ENCODE results near the gene CDKN1B.

The CDKN1B gene

DNA sequence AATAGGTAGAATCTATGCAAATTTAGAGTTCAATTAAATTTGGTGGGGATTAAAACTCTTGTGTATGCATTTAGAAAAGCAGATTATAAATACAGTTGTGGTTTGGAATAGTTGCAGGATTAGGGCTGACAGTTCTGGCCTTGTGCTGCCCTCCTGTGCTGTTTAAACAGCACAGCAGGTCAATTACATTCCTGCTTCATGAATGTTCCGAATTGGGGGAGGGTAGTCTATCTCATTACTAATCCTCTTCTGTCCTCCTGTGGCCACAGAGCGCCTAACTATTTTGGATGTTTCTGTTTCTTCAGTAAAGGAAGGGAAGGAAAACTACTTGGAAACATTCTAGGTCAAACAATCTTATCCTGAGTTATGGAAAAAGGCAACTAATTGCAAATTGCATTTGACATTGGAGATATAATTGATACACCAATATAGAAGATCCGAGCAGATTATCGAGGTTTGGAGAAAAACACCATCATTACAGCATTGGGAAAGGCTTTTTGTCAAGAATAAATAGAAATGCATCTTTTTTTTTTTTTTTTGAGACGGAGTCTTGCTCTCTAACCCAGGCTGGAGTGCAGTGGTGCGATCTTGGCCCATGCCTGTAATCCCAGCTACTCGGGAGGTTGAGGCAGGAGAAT lies 12.5 kb upstream of the CDKN1B start:
- DNase-seq: peak; percentile 94

GRCh38 chr12:12705838-12706520 lies 11.2 kb upstream of the CDKN1B start:
- DNase-seq: peak; percentile 54

- DNase-seq: no peak
These were observed 3.3 kb upstream of the CDKN1B start for GRCh38 chr12:12713932-12714275.

DNA sequence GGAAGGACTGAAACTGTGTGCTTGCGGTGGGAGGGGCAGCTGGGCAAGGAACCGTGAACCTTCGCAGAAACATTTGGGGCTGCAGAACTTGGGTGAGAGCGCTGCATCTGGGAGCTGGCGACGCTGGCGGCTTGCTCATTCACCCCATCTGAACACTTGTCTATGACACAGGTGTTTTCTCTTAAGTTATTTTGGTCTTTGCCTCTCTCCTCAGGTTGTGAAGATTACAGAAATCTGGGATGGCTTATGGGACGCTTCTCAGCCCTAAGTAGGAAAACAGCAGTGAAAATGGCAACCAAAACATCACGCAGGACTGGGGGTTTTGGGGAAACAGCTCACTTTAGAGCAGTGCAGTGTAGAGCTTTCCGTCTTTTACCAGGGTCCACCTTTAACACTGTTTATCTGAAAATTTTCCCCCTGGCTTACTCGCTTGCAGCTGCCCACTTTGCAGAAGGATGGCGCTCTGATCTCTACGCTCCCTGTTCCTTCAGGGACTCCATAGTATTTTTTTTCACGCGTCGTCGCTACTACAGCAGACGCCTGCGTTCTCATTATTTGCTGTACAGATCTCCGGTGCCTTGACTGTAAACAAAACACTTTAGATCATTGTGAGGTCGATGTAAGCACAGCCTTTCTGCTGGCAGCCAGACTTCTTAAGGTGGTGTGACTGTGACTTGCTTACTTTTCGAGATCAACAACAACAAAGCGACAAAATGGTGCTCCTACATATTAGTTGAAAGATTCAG lies 2.7 kb upstream of the CDKN1B start:
- peak; percentile 65 for DNase-seq

GRCh38 chr12:12715128-12715458 lies 2.1 kb upstream of the CDKN1B start:
- DNase-seq: no peak

DNA sequence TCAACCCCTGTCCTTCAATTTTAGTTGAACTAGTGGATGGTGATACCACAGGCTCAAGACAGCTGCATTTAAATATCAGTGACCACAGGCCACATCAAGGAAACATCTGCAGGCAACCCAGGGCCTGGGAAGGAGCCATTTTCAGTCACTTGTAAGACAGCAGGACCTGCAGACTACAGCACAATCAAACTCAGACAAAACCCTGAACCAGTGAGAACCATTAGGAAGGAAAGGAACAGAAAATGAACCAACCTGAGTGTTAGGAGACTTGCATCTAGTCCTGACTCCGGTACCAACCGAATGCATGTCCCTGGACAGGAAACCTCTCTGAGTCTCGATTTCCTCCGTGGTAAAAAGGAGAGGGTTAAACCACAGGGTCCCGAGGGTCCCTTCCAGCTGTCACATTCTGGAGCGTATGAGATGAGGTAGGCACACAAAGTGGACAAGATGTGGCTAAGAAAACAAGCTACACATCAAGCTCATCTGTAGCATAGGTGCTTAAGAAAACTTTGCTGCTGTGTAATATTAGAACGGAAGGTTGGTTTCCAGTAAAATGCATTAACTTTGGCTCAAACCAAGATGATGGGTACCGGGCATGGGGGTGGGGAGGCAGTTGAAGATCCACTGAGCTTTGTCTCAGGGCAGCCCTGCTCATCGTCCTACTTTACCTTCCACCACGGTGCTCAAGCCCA lies 1.6 kb upstream of the CDKN1B start:
- peak; percentile 78 for DNase-seq

DNA sequence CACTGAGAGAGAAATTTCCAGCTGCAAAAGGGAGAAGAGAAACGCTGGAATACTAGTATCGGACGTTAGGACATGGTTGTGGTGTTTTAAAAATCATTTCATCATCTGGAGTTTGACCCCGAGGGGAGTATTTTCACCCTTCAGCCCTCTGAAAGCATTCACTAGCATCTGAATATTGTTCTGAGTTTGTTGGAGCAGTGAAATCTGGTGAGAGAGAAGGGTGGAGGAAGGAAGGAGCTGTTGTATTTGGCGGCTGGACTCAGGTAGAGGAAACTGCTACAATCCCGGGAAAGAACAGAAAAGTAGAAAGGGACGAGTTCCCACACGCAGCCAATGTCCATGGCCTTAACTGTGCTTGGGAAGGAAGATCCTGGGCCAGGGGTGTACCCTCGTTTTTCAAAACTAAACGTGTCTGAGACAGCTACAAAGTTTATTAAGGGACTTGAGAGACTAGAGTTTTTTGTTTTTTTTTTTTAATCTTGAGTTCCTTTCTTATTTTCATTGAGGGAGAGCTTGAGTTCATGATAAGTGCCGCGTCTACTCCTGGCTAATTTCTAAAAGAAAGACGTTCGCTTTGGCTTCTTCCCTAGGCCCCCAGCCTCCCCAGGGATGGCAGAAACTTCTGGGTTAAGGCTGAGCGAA lies 896 bp upstream of the CDKN1B start:
- DNase-seq: no peak

DNA sequence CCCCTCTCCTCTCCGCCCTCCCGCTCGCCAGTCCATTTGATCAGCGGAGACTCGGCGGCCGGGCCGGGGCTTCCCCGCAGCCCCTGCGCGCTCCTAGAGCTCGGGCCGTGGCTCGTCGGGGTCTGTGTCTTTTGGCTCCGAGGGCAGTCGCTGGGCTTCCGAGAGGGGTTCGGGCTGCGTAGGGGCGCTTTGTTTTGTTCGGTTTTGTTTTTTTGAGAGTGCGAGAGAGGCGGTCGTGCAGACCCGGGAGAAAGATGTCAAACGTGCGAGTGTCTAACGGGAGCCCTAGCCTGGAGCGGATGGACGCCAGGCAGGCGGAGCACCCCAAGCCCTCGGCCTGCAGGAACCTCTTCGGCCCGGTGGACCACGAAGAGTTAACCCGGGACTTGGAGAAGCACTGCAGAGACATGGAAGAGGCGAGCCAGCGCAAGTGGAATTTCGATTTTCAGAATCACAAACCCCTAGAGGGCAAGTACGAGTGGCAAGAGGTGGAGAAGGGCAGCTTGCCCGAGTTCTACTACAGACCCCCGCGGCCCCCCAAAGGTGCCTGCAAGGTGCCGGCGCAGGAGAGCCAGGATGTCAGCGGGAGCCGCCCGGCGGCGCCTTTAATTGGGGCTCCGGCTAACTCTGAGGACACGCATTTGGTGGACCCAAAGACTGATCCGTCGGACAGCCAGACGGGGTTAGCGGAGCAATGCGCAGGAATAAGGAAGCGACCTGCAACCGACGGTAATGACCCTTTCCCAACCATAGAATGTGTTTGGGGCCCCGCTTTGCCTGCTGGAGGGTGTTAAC lies 615 bp downstream of the CDKN1B start:
- DNase-seq: peak; percentile 58

- DNase-seq: peak; percentile 58
These were observed 1.2 kb downstream of the CDKN1B start for GRCh38 chr12:12718381-12718759.

DNA sequence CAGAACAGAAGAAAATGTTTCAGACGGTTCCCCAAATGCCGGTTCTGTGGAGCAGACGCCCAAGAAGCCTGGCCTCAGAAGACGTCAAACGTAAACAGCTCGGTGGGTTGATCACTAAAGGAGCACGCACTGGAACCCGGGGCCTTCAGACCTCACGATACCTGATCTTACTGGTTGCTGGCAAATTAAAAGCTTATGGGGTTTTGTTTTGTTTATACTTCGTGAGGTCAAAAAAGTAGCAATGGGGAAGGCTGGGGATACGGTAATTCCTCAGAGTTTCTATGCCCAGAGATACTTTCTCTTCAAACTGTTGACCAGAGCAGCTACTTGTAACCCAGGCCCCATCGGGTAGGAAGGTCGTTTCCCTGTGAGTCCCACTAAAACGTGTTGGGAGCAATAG lies 1.7 kb downstream of the CDKN1B start:
- DNase-seq: peak; percentile 59

DNA sequence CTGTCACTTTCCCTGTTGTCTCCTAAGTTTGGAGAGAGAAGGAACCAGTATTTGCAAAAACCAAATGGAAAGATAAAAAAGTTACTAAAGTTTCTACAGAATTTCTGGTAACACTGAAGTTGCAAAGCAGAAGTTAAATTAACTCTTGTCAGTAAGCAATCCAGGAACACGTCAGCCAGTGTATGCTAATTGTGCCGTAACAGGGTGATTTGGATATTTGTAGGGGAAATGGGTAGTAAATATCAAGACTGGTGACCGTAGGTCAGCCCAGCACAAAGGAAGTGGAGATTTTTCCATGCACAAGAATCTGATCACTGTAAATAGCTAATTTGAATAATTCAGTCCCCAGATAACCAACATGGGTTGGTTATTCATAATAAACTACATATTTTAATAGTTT lies 2.3 kb downstream of the CDKN1B start:
- peak; percentile 73 for DNase-seq

DNA sequence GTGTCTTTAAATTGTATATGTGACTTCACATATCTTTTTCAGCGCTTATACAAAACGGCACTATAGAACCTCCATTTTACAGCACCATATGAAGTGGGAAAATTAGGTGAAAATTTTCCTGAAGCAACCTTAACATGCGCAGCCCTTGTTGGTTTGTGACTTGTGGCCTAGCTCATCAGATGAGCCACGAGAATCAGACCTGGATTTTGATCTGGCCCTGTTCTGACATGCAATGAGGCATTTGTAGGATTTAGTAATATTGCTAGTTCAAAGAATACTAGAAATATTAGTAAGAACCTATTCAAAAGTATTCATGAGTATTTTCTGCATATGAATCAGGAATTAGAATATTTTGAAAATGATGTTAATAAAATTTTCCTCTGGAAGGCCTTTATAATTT lies 2.9 kb downstream of the CDKN1B start:
- DNase-seq: peak; percentile 42

GRCh38 chr12:12720672-12721161 lies 3.5 kb downstream of the CDKN1B start:
- peak; percentile 58 for DNase-seq

DNA sequence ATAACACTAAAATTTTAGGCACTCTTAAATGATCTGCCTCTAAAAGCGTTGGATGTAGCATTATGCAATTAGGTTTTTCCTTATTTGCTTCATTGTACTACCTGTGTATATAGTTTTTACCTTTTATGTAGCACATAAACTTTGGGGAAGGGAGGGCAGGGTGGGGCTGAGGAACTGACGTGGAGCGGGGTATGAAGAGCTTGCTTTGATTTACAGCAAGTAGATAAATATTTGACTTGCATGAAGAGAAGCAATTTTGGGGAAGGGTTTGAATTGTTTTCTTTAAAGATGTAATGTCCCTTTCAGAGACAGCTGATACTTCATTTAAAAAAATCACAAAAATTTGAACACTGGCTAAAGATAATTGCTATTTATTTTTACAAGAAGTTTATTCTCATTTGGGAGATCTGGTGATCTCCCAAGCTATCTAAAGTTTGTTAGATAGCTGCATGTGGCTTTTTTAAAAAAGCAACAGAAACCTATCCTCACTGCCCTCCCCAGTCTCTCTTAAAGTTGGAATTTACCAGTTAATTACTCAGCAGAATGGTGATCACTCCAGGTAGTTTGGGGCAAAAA lies 4.1 kb downstream of the CDKN1B start:
- DNase-seq: peak; percentile 63

GRCh38 chr12:12721814-12722434 lies 4.8 kb downstream of the CDKN1B start:
- peak; percentile 79 for DNase-seq

DNA sequence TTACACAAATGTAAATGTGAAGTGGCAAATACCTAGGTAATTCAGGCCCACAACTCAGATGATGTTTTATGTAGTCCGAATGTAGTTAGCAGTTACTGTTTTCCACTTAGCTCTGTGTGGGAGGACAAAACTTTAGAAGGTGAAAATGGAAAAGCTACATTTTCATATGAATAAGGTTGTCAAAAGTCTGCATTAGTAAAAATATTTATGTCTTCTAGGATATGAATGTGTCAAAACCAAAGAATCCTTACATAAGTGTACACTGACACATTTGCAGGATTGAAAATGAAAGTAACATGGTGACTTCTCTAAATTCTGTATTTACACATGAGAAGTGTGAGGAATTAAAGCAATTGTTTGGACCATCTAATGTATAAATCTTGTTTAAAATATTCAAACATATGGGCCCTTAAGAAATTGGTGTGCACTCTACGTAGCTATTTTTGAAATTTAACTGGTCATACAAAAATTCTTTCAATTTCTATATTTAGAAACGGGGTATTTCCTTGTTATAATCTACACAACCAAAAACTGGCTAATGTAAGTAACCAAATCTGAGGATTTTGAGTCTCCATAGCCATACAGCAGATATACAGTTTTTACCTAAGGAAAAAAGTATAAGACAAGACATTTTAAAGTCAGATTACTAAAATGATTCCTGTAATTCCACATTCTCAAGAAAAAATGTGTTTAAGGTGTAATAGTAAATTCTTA lies 5.4 kb downstream of the CDKN1B start:
- DNase-seq: peak; percentile 85

- DNase-seq: peak; percentile 71
These were observed 6.0 kb downstream of the CDKN1B start for GRCh38 chr12:12723149-12723680.

DNA sequence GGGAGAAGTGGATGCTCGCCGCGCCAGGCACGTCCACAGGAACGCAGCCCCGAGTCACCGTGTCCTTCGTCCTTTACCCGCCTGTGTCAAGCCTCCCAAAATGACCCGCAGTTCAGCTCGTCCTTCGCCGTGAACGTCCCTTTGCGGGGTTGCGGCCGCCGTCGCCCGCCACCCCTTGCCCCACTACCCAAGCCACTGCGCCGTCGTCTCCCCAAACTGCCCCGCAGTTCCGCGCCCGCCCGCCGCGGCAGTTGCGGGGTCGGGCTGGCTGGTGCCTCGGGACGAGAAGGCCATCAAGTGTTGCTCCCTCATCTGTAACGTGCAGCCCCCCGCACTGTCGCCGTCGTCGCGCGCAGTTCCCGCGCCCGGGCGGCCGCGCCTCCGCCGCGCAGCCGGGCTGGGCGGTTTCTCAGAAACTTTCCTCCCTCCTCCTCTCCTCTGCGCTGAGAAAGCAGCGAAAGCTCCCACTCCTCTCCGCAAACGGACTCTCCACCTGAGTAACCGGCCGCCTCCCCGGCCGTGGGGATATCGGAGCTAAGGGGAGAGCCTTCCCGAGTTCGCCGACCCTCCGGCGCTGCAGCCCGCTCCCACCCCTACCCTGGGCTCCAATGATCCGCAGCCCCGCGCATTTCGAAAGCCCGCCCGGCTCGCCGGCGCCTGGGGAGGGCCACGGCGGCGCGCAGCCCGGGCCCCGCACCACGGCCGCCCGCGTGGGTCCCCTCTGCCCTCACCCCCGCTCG lies 6.7 kb downstream of the CDKN1B start:
- peak; percentile 71 for DNase-seq

DNA sequence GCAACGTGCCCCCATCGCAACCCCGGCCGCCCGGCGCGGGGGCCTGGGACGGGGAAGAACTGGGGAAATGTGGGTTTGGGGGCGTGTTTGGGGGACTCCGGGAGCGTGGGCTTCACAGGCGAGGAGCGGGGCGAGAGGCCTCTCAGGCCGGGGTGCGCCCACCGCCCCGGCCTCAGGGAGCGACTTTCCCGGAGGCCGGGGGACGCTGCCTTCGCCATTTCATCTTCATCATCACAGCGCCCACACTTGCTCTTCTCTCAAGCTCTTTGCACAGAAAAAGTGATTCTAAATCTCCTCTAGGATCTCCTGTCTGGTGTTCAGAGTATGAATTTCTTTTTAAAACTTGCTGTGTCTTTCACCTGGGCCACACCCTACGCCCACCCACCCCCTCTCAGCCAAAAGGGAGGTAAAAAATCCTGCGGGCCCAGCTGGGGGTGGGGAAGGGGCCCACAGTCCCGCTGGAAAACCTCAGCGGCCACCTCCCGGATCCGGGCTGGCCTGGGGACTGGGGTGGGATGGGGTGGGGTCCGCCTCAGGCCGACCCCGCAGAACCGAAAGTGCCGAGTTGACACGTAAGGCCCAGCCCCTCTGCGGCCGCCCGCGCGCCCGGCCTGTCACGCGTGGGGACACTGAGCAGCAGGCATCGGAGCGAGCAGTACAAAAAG lies 7.4 kb downstream of the CDKN1B start:
- DNase-seq: peak; percentile 71
